ENCODE measurements around the gene SHB.
"Not testable (repeated sequence)": the region's sequence is repeated elsewhere in the genome, so short reads cannot be mapped to it uniquely, and the experiment has no call there.

SHB gene

DNA sequence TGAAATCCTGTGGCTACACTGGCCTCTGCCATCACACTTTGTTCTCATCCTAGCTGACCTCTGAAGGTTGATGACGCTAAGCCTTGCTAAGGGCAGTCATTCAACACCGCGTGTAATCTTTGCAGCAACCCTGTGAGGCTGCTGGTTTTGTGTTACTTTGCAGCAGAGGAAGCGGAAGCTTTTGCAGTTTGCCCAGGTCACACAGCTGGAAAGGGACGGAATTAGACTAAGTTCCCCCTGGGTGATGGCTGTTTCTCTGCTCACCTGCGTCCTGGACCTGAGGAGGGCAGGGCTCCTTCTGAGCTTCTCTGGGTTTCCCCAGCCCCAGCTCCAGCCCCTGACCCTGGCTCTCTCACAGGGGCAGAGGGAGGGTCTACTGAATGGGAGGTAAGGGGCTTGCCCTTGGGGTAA, 157.8 kb downstream of the SHB start:
- H3K27me3 ChIP-seq (ENCODE audit: low read length), result no peaks in the 10 kb centered on the region
- H3K27ac ChIP-seq (ENCODE audit: low read depth, low read length), result no peak overlapping the region
- peak overlapping the region; percentile 28 for H3K4me3 ChIP-seq (ENCODE audit: insufficient read depth, low read length, poor library complexity, severe bottlenecking)

GRCh38 chr9:37910271-37910670, 158.8 kb downstream of the SHB start:
- H3K4me2 ChIP-seq (ENCODE audit: low read depth, low read length, poor library complexity, severe bottlenecking), result no peak overlapping the region
- no peaks in the 10 kb centered on the region for H3F3A ChIP-seq (ENCODE audit: insufficient read depth)
- no peaks in the 10 kb centered on the region for H3K79me2 ChIP-seq (ENCODE audit: insufficient read depth, low read length)
- H3K9ac ChIP-seq (ENCODE audit: low read length), result no peak overlapping the region
- no peaks in the 10 kb centered on the region for H4K20me1 ChIP-seq (ENCODE audit: low read depth, low read length)
- no peaks in the 10 kb centered on the region for H3K9me2 ChIP-seq (replicated peaks; ENCODE audit: insufficient read depth, low read length)
- no peak overlapping the region for H3K27ac ChIP-seq (ENCODE audit: low read depth, low read length)
- TF ChIP-seq EZH2phosphoT487 (conservative IDR thresholded peaks at IDR 0.05; ENCODE audit: low read length), result no peak
- TF ChIP-seq, protein P1, sequence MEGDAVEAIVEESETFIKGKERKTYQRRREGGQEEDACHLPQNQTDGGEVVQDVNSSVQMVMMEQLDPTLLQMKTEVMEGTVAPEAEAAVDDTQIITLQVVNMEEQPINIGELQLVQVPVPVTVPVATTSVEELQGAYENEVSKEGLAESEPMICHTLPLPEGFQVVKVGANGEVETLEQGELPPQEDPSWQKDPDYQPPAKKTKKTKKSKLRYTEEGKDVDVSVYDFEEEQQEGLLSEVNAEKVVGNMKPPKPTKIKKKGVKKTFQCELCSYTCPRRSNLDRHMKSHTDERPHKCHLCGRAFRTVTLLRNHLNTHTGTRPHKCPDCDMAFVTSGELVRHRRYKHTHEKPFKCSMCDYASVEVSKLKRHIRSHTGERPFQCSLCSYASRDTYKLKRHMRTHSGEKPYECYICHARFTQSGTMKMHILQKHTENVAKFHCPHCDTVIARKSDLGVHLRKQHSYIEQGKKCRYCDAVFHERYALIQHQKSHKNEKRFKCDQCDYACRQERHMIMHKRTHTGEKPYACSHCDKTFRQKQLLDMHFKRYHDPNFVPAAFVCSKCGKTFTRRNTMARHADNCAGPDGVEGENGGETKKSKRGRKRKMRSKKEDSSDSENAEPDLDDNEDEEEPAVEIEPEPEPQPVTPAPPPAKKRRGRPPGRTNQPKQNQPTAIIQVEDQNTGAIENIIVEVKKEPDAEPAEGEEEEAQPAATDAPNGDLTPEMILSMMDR (IDR thresholded peaks at IDR 0.05; ENCODE audit: insufficient read depth, low read length, poor library complexity, severe bottlenecking), result no peak
- no peaks in the 10 kb centered on the region for H3K27me3 ChIP-seq (ENCODE audit: low read length)
- H2AFZ ChIP-seq (ENCODE audit: low read depth, low read length, severe bottlenecking), result no peak overlapping the region
- H3K36me3 ChIP-seq (ENCODE audit: low read length), result no peaks in the 10 kb centered on the region
- no peak overlapping the region for H3K4me3 ChIP-seq (ENCODE audit: insufficient read depth, low read length, poor library complexity, severe bottlenecking)
- no peaks in the 10 kb centered on the region for H3K9me3 ChIP-seq (ENCODE audit: insufficient read depth, low read length)

More for the DNA sequence above, 157.8 kb downstream of the SHB start:
- Histone ChIP-seq H3K4me2 (ENCODE audit: low read depth, low read length, poor library complexity, severe bottlenecking) (peak overlapping the region; percentile 44), H3K36me3 (ENCODE audit: low read length) (no peaks in the 10 kb centered on the region), H3K9me2 (replicated peaks; ENCODE audit: insufficient read depth, low read length) (no peaks in the 10 kb centered on the region), H2AFZ (ENCODE audit: low read depth, low read length, severe bottlenecking) (no peak overlapping the region), H3K9me3 (ENCODE audit: insufficient read depth, low read length) (no peaks in the 10 kb centered on the region), H3F3A (ENCODE audit: insufficient read depth) (no peaks in the 10 kb centered on the region), H4K20me1 (ENCODE audit: low read depth, low read length) (no peaks in the 10 kb centered on the region), H3K9ac (ENCODE audit: low read length) (peak overlapping the region; percentile 17; the same call in 1 of the 2 replicates), H3K79me2 (ENCODE audit: insufficient read depth, low read length) (no peaks in the 10 kb centered on the region)
- TF ChIP-seq, protein P1 (IDR thresholded peaks at IDR 0.05; ENCODE audit: insufficient read depth, low read length, poor library complexity, severe bottlenecking), result no peak
- no peak for TF ChIP-seq EZH2phosphoT487 (conservative IDR thresholded peaks at IDR 0.05; ENCODE audit: low read length)

GRCh38 chr9:37909836-37910235, 159.2 kb downstream of the SHB start:
- not testable (repeated sequence) for H3F3A ChIP-seq (ENCODE audit: insufficient read depth); H2AFZ ChIP-seq (ENCODE audit: low read depth, low read length, severe bottlenecking); H3K27me3 ChIP-seq (ENCODE audit: low read length); H3K36me3 ChIP-seq (ENCODE audit: low read length); H3K4me2 ChIP-seq (ENCODE audit: low read depth, low read length, poor library complexity, severe bottlenecking); H4K20me1 ChIP-seq (ENCODE audit: low read depth, low read length); H3K27ac ChIP-seq (ENCODE audit: low read depth, low read length); H3K9me3 ChIP-seq (ENCODE audit: insufficient read depth, low read length); H3K4me3 ChIP-seq (ENCODE audit: insufficient read depth, low read length, poor library complexity, severe bottlenecking); H3K9ac ChIP-seq (ENCODE audit: low read length); H3K9me2 ChIP-seq (replicated peaks; ENCODE audit: insufficient read depth, low read length); H3K79me2 ChIP-seq (ENCODE audit: insufficient read depth, low read length)

- H3K4me3 ChIP-seq (ENCODE audit: insufficient read depth, low read length, poor library complexity, severe bottlenecking), result no peak overlapping the region
- no peak overlapping the region for H3K4me2 ChIP-seq (ENCODE audit: low read depth, low read length, poor library complexity, severe bottlenecking)
- H3K79me2 ChIP-seq (ENCODE audit: insufficient read depth, low read length), result no peaks in the 10 kb centered on the region
- no peaks in the 10 kb centered on the region for H3K9me2 ChIP-seq (replicated peaks; ENCODE audit: insufficient read depth, low read length)
- no peaks in the 10 kb centered on the region for H3K27me3 ChIP-seq (ENCODE audit: low read length)
- H2AFZ ChIP-seq (ENCODE audit: low read depth, low read length, severe bottlenecking), result no peak overlapping the region
- H3F3A ChIP-seq (ENCODE audit: insufficient read depth), result no peaks in the 10 kb centered on the region
- H3K36me3 ChIP-seq (ENCODE audit: low read length), result no peaks in the 10 kb centered on the region
- no peaks in the 10 kb centered on the region for H4K20me1 ChIP-seq (ENCODE audit: low read depth, low read length)
- H3K27ac ChIP-seq (ENCODE audit: low read depth, low read length), result no peak overlapping the region
- no peaks in the 10 kb centered on the region for H3K9me3 ChIP-seq (ENCODE audit: insufficient read depth, low read length)
- no peak overlapping the region for H3K9ac ChIP-seq (ENCODE audit: low read length)
- TF ChIP-seq EZH2phosphoT487 (conservative IDR thresholded peaks at IDR 0.05; ENCODE audit: low read length), result no peak
- TF ChIP-seq, protein P1 (IDR thresholded peaks at IDR 0.05; ENCODE audit: insufficient read depth, low read length, poor library complexity, severe bottlenecking), result no peak
These were observed 159.7 kb downstream of the SHB start for GRCh38 chr9:37909326-37909725.
